Fibroblast of lung (primary cell): ENCODE data around the gene NOP14. TPM values are rescaled to one million over a fixed set of nuclear protein-coding genes. Genes with fewer than 3 reads are reported as not detected.

Experiments used
- DNase-seq, 2 donors: peaks; one replicate each; pipeline versions ENCODE4 v3.0.0 to v3.0.0-alpha.2; 2010; ENCODE audit warnings: low read depth in 2 of 2
- H2AFZ ChIP-seq: 2 replicates; pipeline ENCODE4 v1.5.1; 2012; ENCODE audit warnings: low read length, control low read depth, inconsistent platforms
- H3K27ac ChIP-seq: 2 replicates; pipeline ENCODE4 v1.5.1; 2011; ENCODE audit warnings: low read length, control low read depth; ENCODE audit not compliant: insufficient read depth
- H3K27me3 ChIP-seq: 2 replicates; pipeline ENCODE4 v1.5.1; 2011; ENCODE audit warnings: mild to moderate bottlenecking, low read length; ENCODE audit not compliant: control insufficient read depth, insufficient read depth
- H3K36me3 ChIP-seq: 2 replicates; pipeline ENCODE4 v1.5.1; 2011; ENCODE audit warnings: low read length; ENCODE audit not compliant: control insufficient read depth, insufficient read depth
- H3K4me1 ChIP-seq: 2 replicates; pipeline ENCODE4 v1.5.1; 2011; ENCODE audit warnings: low read length; ENCODE audit not compliant: control insufficient read depth, insufficient read depth; ENCODE audit errors: extremely low read depth
- H3K4me2 ChIP-seq: 2 replicates; pipeline ENCODE4 v1.5.1; 2011; ENCODE audit warnings: low read length, control low read depth; ENCODE audit not compliant: insufficient read depth; ENCODE audit errors: extremely low read depth
- H3K4me3 ChIP-seq, 4 experiments: fragments of 200-600 bp in 1 of 4; sonication (generic) in 1 of 4; replicated peaks in 1 of 4; 2 replicates each; pipeline ENCODE4 v1.5.1; 2011 to 2016; ENCODE audit warnings: low read length in 4 of 4, low read depth in 3 of 4, mild to moderate bottlenecking in 3 of 4, control low read depth in 2 of 4, inconsistent platforms in 1 of 4, mixed read lengths in 1 of 4; ENCODE audit not compliant: insufficient read depth in 1 of 4; ENCODE audit errors: control extremely low read depth in 1 of 4
- H3K79me2 ChIP-seq: 2 replicates; pipeline ENCODE4 v1.5.1; 2012; ENCODE audit warnings: mild to moderate bottlenecking, low read length, inconsistent platforms; ENCODE audit not compliant: control insufficient read depth, insufficient read depth
- H3K9ac ChIP-seq: 2 replicates; pipeline ENCODE4 v1.5.1; 2011; ENCODE audit warnings: mild to moderate bottlenecking, low read length, control low read depth; ENCODE audit not compliant: insufficient read depth
- H3K9me3 ChIP-seq: 2 replicates; pipeline ENCODE4 v1.5.1; 2012; ENCODE audit warnings: low read depth, low read length; ENCODE audit not compliant: control insufficient read depth, insufficient read depth
- H4K20me1 ChIP-seq: 2 replicates; pipeline ENCODE4 v1.5.1; 2011; ENCODE audit warnings: low read length; ENCODE audit not compliant: control insufficient read depth, insufficient read depth; ENCODE audit errors: extremely low read depth
- CTCF ChIP-seq, 2 donors: IDR thresholded peaks in 1 of 2; conservative IDR thresholded peaks in 1 of 2; 1 replicate in 1 of 2; 2 replicates in 1 of 2; pipeline ENCODE4 v1.5.1; 2011 to 2012; ENCODE audit warnings: low read length in 2 of 2, control low read depth in 1 of 2, inconsistent platforms in 1 of 2, low read depth in 1 of 2, mild to moderate bottlenecking in 1 of 2
- EZH2 ChIP-seq: IDR thresholded peaks from 2 replicates; pipeline ENCODE4 v1.5.1; 2012; ENCODE audit warnings: low read length, control low read depth, mild to moderate bottlenecking; ENCODE audit errors: missing control alignments
- polyA plus RNA-seq, 2 donors: library from polyadenylated mRNA; depleted of rRNA in 1 of 2; stranded (reverse) in 1 of 2; unstranded in 1 of 2; fragments of >200 nt; gene quantifications; 2 replicates each; pipeline ENCODE4 v1.2.1, GENCODE V29; 2011 to 2012; ENCODE audit warnings: missing spikeins in 1 of 2
- total RNA-seq: library from RNA; depleted of rRNA; stranded (reverse); fragments of >200 nt; gene quantifications from 2 replicates; pipeline ENCODE4 v1.2.1, GENCODE V29; 2014

Gene NOP14
- total and polyA plus RNA-seq, 2 donors (not counting 1 experiment from before 2014, with no cell fraction given): 13.1 to 16.7 TPM

GRCh38 chr4:2925931-2926860 is 37.0 kb downstream of the NOP14 start:
- H3K36me3 ChIP-seq: peaks cover 33% of the 10 kb centered on the region
- H3K79me2 ChIP-seq: peaks cover 3% of the 10 kb centered on the region
- H4K20me1 ChIP-seq: no peaks in the 10 kb centered on the region
- TF ChIP-seq EZH2 (no peak), CTCF (conservative IDR thresholded peaks at IDR 0.05 in 1 of 2, IDR thresholded peaks at IDR 0.05 in 1 of 2; ENCODE audit: low read depth in 1 of 2, low read length in 2 of 2) (no peak)
- H3K4me3 ChIP-seq: no peak overlapping the region
- no peak overlapping the region for H2AFZ ChIP-seq
- no peak for DNase-seq
- no peaks in the 10 kb centered on the region for H3K9me3 ChIP-seq
- H3K4me1 ChIP-seq: peaks cover 3% of the 10 kb centered on the region
- H3K27me3 ChIP-seq: no peaks in the 10 kb centered on the region
- no peak overlapping the region for H3K9ac ChIP-seq
- no peak overlapping the region for H3K4me2 ChIP-seq
- no peak overlapping the region for H3K27ac ChIP-seq

GRCh38 chr4:2925496-2925895 is 37.7 kb downstream of the NOP14 start:
- Histone ChIP-seq H3K9me3 (no peaks in the 10 kb centered on the region), H3K36me3 (peaks cover 27% of the 10 kb centered on the region), H4K20me1 (no peaks in the 10 kb centered on the region), H3K27ac (no peak overlapping the region), H3K9ac (no peak overlapping the region), H3K4me1 (peaks cover 3% of the 10 kb centered on the region), H3K79me2 (peaks cover 3% of the 10 kb centered on the region), H3K4me2 (no peak overlapping the region), H3K27me3 (no peaks in the 10 kb centered on the region), H2AFZ (no peak overlapping the region), H3K4me3 (no peak overlapping the region)
- DNase-seq: no peak
- TF ChIP-seq EZH2: no peak
- TF ChIP-seq CTCF (conservative IDR thresholded peaks at IDR 0.05 in 1 of 2, IDR thresholded peaks at IDR 0.05 in 1 of 2; ENCODE audit: low read depth in 1 of 2, low read length in 2 of 2): no peak

GRCh38 chr4:2924765-2925301 is 38.4 kb downstream of the NOP14 start:
- peaks cover 25% of the 10 kb centered on the region for H3K36me3 ChIP-seq

More at GRCh38 chr4:2924765-2925301, 38.4 kb downstream of the NOP14 start:
- peaks cover 3% of the 10 kb centered on the region for H3K4me1 ChIP-seq
- no peak overlapping the region for H2AFZ ChIP-seq
- no peak overlapping the region for H3K4me2 ChIP-seq
- TF ChIP-seq EZH2 (no peak), CTCF (conservative IDR thresholded peaks at IDR 0.05 in 1 of 2, IDR thresholded peaks at IDR 0.05 in 1 of 2; ENCODE audit: low read depth in 1 of 2, low read length in 2 of 2) (no peak)
- peaks cover 3% of the 10 kb centered on the region for H3K79me2 ChIP-seq
- no peaks in the 10 kb centered on the region for H4K20me1 ChIP-seq
- H3K4me3 ChIP-seq: no peak overlapping the region
- no peak for DNase-seq
- no peaks in the 10 kb centered on the region for H3K9me3 ChIP-seq
- no peak overlapping the region for H3K27ac ChIP-seq
- no peak overlapping the region for H3K9ac ChIP-seq
- no peaks in the 10 kb centered on the region for H3K27me3 ChIP-seq
